HG03558 (cell line): ENCODE results near the gene TDRD10.
"Not testable (repeated sequence)": the region's sequence is repeated elsewhere in the genome, so short reads cannot be mapped to it uniquely, and the experiment has no call there.

Experiments
- ATAC-seq: cut with Tn5 transposase; IDR thresholded peaks from one replicate; pipeline ENCODE4 v1.9.1; 2021; ENCODE audit warnings: moderate number of reproducible peaks; ENCODE audit not compliant: unreplicated experiment; ENCODE audit errors: extremely low read depth

Gene TDRD10

GRCh38 chr1:154502744-154503115 lies 711 bp downstream of the TDRD10 start:
- no peak for ATAC-seq

- no peak for ATAC-seq
Observed at GRCh38 chr1:154503898-154504297, 1.9 kb downstream of the TDRD10 start.

GRCh38 chr1:154512760-154513159 lies 10.7 kb downstream of the TDRD10 start:
- no peak for ATAC-seq

DNA sequence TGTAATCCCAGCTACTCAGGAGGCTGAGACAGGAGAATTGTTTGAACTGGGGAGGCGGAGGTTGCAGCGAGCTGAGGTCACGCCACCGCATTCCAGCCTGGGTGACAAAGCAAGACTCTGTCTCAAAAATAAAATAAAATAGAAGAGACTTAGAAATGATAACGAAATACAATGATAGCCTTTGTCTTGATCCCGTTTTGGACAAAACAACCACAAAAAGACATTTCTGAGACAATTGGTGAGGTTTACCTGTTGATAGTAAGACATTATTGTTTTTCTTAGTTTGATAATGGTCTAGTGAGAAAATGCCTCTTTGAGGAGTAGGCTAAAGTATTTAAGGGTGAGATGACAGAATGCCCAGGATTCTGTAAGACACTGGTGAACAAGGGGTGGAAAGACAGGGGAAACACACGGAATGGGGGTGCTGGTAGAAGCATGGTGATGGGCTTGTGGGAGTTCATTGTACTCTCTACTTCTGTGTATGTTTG lies 12.1 kb downstream of the TDRD10 start:
- ATAC-seq, result no peak

DNA sequence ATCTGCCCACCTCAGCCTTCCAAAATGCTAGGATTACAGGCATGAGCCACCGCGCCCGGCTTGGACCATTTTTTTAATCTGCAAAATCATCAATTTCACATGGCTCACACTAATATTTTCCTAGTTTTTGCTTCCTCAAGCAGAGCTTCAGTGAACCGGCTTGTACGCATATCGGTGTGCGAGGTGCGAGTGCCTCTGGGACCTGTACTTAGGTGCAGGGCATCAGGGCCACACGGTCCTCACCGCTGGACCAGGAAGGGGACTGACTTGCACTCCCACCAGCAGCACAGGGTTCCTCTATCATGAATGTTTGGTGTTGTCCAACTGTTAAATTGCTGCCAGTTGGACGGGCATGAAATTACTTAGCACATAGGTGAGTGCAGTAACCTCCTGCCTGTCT lies 15.6 kb downstream of the TDRD10 start:
- no peak for ATAC-seq

DNA sequence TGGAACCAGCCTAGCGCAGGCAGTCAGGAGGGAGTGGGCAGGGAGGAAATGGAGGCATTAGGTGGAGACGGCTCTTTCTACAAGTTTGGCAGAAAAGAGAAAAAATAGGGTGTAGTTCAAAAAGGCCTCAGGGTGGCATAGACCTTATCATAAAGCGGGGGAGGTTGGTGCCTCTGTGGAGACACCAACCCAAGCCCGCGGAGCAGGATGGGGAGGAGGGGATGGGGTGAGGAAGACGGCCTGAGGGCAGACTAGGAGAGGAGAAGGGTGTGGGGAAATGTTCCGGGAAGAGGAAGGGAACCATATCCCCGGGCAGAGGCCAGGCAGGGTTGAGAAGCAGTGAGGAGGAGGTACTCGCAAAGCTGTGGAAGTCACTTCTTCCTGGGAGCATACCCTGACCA lies 17.6 kb downstream of the TDRD10 start:
- ATAC-seq, result no peak

DNA sequence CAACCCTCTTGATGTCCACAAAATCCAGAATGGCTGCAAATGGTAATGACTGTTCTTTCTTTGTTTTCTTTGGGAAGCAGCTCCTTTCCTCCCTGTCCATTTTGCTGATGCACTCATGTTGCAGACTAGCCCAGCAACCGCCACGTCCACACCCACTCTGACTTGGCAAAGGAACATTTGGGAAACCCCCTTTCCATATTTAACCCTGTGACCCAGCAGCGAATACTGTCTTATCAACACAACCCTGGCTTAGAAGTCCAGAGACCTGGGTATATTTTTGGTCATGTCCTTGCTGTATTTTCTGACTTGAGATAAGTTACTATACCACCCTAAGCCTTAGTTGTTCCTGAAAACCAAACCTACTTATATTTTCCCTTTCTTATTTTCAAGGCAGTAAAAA lies 18.3 kb downstream of the TDRD10 start:
- no peak for ATAC-seq

DNA sequence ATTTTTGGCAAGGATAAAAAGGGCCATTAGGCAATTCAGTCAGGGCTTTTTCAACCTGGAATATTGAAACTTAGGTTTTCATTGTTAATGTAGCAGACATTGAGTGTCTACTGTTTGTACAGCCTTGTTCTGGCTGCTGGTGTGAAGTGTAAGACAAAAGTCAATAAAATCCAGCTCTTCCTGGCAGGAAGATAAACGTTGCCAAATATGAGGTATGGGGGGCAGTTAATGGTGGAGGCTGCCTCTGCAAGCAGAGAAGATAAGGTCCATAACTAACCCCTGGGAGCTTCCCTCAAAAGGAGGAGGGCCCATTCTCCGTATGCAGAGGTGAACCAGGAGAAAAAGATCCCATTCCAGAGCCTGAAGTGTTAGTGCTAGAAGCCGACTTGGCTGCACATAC lies 19.7 kb downstream of the TDRD10 start:
- no peak for ATAC-seq

DNA sequence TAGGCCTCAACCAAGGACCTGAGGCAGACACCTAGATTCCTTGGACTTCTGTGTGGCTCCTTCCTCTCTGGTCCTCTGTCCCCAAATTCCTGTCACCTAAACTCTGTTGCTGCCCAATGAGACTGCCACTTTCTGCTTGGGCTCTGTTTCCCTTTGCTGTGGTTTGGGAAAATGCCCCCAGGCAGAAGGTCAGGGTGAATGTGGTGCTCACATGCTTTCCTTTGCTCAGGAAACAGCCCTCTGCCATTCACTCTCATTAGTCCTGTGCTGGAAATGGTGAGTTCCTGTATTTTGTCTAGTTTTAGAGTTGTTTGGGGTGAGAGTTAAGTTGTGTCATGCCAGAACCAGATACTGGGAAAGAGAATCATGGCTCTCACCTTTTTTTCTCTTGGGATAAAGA lies 22.9 kb downstream of the TDRD10 start:
- ATAC-seq, result no peak

- no peak for ATAC-seq
Observed at GRCh38 chr1:154527192-154527591, 25.2 kb downstream of the TDRD10 start.

DNA sequence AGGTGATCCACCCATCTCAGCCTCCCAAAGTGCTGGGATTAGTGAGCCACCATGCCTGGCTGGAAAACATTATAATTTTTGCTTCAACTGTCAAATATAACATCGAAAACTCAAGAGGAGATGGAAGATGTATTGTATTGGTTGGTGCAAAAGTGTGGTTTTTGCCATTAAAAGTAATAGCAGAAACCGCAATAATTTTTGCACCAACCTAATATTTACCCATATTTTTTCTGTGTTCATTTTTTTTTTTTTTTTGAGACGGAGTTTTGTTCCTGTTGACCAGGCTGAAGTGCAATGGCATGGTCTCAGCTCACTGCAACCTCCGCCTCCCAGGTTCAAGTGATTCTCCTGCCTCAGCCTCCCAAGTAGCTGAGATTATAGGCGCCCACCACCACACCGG lies 27.3 kb downstream of the TDRD10 start:
- no peak for ATAC-seq

DNA sequence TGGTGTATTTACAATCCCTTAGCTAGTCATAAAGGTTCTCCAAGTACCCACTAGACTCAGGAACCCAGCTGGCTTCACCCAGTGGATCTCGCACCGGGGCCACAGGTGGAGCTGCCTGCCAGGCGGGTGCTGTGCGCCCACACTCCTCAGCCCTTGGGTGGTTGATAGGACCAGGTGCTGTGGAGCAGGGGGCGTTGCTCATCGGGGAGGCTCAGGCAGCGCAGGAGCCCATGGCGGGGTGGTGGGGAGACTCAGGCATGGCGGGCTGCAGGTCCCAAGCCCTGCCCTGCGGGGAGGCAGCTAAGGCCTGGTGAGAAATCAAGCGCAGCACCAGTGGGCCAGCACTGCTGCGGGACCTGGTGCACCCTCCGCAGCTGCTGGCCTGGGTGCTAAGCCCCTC lies 29.9 kb downstream of the TDRD10 start:
- not testable (repeated sequence) for ATAC-seq

- no peak for ATAC-seq
Observed at GRCh38 chr1:154533952-154534844, 32.2 kb downstream of the TDRD10 start.

- ATAC-seq, result no peak
Observed at GRCh38 chr1:154536570-154536969, 34.6 kb downstream of the TDRD10 start.

DNA sequence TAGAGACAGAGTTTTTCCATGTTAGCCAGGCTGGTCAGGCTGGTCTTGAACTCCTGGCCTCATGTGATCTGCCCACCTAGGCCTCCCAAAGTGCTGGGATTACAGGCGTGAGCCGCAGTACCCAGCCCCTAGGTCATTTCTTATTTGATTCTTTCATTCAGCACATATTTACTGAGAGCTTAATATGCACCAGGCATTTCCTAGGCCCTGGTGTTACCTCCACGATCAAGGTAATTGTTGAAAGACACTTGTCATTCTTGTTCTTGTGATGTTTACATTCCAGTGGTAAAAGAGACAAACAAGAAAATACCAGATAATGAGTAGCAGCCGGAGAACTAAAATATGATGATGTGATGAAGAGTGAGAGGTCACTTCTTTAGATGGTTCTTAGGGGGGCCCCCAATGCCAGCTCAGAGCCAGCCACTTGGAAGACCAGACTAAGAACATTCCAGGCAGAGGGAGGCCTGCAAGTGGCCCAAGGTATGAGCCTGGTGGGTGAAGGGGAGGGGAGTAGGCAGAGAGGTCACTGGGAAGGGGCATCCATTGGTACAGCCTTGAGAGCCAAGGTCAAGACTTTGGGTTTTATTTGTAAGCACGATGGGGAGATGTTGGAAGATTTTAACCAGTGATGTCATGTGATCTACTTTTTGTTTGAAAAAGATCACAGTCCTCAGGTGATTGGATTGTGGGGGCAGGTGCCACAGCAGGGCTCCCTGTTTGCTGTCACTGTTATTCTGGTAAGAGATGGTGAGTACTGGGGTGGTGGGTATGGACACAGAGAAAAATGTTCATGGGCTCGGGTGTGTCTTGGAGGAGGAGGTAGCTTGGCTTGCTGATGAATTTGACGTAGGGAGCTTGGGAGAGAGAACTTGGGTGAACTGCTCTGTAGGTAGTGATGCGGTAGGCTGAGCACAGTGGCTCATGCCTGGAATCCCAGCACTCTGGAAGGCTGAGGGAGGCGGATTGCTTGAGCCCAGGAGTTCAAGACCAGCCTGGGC lies 37.8 kb downstream of the TDRD10 start:
- no peak for ATAC-seq

DNA sequence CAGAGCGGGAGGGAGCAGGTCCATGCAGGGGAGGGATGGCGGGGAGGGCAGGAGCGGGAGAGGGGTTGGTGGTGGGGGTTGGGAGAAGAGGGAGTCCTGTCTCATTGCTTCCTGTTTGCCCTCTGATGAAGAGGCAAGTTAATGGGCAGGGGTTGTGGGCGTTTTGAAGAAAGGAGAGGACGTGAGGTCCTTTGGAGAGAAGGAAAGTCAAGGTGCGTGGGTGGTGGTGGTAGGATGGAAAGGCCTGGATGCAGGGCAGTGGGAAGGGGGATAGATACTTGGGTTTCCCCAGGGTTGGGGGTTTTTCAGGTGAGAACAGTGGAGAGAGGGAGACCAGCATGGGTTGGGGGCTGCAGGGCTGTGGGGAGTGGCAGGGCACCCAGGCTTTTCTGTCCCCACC lies 39.2 kb downstream of the TDRD10 start:
- no peak for ATAC-seq

GRCh38 chr1:154546264-154547063 lies 44.4 kb downstream of the TDRD10 start:
- no peak for ATAC-seq

- no peak for ATAC-seq
Observed at GRCh38 chr1:154547105-154547732, 45.2 kb downstream of the TDRD10 start.

DNA sequence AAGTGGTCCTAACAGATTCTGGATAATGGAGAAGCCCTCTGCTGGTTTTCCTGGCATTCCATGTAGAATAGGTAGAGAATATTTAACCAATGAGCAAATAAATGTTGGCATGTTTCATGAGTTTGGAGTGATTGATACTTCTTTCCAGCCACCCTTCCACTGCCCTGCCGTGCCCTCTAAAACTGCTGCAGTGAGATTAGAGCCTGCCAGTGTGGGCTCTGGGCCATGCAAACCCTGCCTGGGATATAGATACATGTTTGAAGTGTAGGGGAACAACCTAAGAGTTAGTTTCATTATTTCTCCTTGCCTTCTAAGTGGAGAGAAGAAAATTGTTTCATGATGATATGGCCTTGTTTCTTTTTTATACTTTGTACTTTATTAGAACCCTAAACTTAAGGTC lies 46.0 kb downstream of the TDRD10 start:
- no peak for ATAC-seq
